ENCODE measurements around the gene ANKRD36. TPM values are rescaled to one million over a fixed set of nuclear protein-coding genes. Genes with fewer than 3 reads are reported as not detected.
"Not testable (repeated sequence)": the region's sequence is repeated elsewhere in the genome, so short reads cannot be mapped to it uniquely, and the experiment has no call there.

ANKRD36 gene
- total RNA-seq, 1 experiment from 2014 or later = 13.8 TPM

DNA sequence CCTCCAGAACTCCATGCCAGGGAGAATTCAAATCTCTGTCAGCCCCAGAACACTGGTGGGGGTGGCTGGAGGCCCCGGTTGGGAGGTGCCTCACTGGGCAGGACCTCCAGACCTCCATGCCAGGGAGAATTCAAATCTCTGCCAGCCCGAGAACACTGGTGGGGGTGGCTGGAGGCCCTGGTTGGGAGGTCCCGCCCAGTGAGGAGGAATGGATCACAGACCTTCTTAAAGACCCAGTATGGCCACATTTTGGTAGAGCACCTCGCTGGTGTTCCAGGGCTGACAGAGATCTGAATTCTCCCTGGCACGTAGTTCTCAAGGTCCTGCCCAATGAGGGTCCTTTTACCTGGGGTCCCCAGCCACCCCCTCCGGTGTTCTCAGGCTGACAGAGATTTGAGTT lies 153.5 kb downstream of the ANKRD36 start:
- in situ Hi-C loops (cut with HindIII; ENCODE audit: low sequenced_read_pairs) = not testable (repeated sequence)

DNA sequence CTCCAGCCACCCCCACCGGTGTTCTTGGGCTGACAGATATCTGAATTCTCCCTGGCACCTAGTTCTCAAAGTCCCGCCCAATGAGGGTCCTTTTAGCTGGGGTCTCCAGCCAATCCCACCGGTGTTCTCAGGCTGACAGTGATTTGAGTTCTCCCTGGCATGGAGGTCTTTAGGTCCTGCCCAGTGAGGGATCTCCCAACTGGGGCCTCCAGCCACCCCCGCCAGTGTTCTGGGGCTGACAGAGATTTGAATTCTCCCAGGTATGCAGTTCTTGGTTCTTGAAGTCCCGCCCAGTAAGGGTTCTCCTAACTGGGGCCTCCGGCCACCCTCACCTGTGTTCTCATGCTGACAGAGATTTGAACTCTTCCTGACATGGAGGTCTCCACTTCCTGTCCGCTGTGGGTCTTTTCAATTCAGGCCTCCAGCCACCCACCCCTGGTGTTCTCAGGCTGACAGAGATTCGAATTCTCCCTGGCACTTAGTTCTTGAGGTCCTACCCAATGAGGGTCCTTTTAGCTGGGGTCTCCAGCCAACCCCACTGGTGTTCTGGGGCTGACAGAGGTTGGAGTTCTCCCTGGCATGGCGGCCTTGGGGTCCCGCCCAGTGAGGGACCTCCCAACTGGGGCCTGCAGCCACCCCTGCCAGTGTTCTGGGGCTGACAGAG lies 154.6 kb downstream of the ANKRD36 start:
- in situ Hi-C loops (cut with HindIII; ENCODE audit: low sequenced_read_pairs) = no loop called here
- no peak for DNase-seq (ENCODE audit: low spot score)

More for the DNA sequence above, 153.5 kb downstream of the ANKRD36 start:
- DNase-seq (ENCODE audit: low spot score) = not testable (repeated sequence)

DNA sequence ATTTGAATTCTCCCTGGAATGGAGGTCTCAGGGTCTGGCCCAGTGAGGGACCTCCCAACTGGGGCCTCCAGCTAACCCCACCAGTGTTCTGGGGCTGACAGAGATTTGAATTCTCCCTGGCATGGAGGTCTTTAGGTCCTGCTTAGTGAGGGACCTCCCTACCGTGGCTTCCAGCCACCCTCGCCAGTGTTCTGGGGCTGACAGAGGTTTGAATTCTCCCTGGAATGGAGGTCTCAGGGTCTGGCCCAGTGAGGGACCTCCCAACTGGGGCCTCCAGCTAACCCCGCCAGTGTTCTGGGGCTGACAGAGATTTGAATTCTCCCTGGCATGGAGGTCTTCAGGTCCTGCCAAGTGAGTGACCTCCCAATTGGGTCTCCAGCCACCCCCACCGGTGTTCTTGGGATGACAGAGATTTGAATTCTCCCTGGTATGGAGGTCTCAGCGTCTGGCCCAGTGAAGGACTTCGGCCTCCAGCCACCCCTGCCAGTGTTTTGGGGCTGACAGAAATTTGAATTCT lies 155.2 kb downstream of the ANKRD36 start:
- in situ Hi-C loops (cut with HindIII; ENCODE audit: low sequenced_read_pairs); DNase-seq (ENCODE audit: low spot score): not testable (repeated sequence)

DNA sequence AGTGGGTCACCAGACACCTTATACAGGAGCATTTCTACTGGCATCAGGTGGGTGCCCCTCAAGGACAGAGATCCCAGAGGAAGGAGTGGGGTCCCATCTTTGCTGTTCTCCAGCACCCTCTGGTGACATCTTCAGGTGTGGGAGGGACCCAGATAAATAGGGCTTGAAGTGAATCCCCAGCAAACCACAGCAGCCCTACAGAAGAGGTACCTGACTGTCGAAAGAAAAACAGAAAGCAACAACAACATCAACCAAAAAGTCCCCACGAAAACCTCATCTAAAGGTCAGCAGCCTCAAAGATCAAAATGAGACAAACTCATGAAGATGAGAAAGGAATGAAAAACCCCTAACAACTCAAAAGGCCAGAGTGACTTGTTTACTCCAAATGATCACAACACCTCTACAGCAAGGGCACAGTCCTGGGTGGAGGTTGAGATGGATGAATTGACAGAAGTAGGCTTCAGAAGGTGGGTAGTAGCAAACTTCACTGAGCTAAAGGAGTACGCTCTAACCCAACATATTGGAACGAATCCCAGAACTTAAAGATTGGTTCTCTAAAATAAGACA lies 163.4 kb downstream of the ANKRD36 start:
- not testable (repeated sequence) for DNase-seq (ENCODE audit: low spot score)

DNA sequence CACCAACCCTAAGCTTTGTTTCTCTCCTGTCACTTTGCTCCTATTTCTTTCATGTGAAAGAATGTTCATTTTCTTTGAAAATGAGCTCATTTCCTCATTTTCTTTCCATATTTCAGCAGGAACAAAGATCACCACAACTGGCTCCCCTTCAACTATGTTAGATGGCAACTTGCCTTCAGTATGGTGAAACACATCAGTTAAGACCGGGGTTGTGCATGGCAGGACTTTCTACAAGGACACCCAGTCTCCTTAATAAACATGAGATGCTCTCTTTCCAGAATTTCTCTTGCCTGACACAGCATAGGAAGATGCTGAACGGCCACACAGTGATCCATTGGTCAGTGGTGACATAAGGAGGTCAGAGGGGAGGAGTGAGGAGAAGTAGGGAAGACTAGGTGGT lies 172.2 kb downstream of the ANKRD36 start:
- DNase-seq (ENCODE audit: low spot score); in situ Hi-C loops (cut with HindIII; ENCODE audit: low sequenced_read_pairs): not testable (repeated sequence)

More for the DNA sequence above, 163.4 kb downstream of the ANKRD36 start:
- in situ Hi-C loops (cut with HindIII; ENCODE audit: low sequenced_read_pairs) = not testable (repeated sequence)

DNA sequence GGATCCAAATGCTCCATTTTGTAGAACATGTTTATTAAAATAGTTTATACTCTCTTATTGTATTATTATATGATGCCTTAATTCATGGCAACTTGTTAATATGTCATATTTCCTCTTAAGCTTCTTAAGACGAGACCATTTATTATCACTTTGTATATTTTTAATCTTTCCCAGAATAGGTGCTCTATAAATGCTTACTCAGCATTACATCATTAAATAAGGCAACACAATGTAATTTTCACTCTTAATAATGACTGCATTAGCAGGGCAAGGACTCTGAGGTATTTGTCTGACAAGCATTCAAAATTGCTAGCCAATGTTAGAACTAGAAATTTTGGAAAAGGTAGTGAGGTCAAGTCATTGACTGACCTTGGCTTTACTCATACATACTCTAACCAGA lies 180.7 kb downstream of the ANKRD36 start:
- in situ Hi-C loops (cut with HindIII; ENCODE audit: low sequenced_read_pairs); DNase-seq (ENCODE audit: low spot score): not testable (repeated sequence)

Other genes with a start within 250 kb of the ANKRD36 start
- 37.9 and 40.6 TPM in 2 replicates for gene SEMA4C, start 243.1 kb upstream of the ANKRD36 start, total RNA-seq (2014; rRNA removed; shearing (Covaris generic))
- not detected in 2 replicates for gene FAM178B, start 126.6 kb upstream of the ANKRD36 start, total RNA-seq (2014; rRNA removed; shearing (Covaris generic))
- 30.4 and 38.4 TPM in 2 replicates for gene FAHD2B, start 18.3 kb upstream of the ANKRD36 start, total RNA-seq (2014; rRNA removed; shearing (Covaris generic))

Data from G401 (cell line).